NCI-H446 treated with DMSO at 0.1 percent for 48 hours (cell line): Measurements from ENCODE around the gene ERCC6L2.

ENCODE experiments used
- DNase-seq: peaks from one replicate; lab custom pipeline; 2025; lab: John Stamatoyannopoulos, UW

Gene ERCC6L2

DNA sequence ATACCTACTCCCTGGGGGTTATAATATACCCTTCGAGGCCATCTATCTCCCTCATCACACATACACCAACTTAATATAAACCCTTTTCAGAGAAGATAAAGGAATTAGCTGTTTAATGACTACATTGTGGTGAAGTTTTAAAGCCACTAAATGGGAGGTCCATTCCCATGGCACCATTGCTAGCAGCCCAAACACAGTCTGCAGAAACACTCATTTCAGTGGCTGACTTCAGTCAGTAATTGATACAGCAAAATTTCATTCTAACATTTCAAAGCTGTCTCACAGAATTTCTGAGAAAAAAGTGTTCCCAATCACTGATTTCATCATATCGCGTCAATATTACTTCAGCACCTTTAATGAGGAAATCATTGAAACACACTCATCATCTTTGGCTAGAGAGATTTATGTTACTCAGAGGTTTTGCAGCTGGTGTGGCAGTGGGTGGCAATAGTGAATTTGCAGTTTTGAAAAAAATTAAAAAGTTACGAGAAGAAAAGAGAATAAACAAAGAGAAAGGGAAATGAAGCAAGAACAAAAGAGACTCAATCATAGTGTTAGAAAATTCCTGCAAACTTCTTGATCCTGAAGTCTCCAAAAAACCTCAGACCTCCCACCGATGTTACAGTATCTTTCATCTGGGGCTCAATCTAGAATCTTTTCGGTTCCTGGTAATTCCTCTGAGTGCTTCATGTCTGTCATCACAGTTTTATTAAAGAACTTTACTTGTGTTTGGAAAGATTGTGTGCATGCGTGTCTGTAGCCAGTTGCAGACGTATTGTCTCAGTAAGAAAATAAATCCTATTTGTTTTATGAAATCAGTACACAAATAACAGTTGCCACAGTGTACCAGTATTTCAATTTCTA, 105.0 kb downstream of the ERCC6L2 start:
- no peak for DNase-seq

DNA sequence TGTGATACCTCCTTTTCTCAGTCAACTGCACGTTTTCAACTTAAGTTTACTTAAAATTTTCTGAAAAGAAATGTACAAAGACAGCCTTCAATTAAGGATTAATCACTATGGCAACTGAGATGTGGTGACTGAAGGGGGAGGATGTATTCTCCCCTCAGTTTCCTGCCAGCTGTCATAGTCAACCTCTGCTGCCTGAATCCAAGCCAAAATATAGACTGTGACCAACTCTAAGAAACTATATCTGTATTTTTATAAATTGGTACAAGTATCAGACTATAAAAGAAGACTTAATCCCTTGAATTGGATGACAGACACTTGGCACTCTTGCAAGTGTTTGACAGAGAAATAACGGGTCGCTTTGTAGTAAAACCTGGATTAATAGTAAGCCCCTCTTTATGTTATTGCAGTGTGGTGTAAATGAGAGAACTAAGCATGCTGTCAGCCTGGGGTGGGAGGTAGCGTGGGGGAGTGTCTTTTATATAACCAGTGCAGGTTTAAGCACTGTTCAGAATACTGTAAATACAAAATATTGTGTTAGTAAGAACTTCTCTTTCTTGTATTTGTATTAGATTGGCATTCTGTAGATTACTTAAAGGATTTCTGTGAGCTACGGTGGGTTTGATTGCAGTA, 106.4 kb downstream of the ERCC6L2 start:
- no peak for DNase-seq

DNA sequence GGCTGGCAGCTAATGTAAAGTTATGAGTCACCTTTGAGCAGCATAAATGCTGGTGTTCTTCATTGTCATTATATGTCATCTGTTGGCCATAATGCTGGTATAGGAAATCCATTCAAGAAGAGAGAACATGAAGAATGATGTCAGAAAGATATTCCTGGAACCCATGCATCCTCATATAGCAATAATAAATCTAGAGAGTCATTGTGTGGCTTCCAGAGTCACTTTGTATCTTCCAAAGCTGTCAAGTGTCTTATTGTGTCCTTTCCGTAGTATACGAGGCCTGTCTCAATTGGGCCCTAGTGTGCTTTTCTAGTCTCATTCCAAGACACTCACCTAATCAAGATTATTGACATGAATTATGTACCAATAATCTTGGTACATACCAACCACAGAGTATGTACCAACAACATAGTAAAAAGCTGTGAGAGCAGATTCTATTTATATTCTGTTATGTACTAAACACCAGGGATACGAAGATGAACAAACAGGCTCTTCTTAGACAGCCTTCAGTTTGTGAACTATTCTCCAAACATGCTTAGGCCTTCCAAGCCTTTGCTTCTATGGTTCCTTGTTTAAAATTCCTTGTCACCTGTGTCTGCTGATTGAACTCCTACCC, 110.1 kb downstream of the ERCC6L2 start:
- no peak for DNase-seq

DNA sequence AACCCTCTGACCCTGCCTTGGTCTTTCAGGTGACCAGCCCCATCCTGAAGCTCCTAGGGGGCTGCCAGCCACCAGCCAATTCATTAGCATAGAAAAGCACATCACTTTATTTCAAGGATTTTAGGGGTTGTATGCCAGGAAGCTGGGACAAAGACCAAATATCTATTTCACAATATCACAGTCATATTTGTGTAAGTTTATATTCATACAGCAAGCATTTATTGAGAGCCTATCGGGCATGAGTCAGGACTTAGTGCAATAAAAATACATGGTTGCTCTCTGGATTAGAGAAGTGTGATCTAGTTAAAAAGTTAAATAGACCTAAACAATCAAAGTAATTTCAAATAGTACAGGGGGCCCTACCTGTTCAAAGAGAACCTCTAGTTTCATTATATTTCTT, 113.8 kb downstream of the ERCC6L2 start:
- no peak for DNase-seq

DNA sequence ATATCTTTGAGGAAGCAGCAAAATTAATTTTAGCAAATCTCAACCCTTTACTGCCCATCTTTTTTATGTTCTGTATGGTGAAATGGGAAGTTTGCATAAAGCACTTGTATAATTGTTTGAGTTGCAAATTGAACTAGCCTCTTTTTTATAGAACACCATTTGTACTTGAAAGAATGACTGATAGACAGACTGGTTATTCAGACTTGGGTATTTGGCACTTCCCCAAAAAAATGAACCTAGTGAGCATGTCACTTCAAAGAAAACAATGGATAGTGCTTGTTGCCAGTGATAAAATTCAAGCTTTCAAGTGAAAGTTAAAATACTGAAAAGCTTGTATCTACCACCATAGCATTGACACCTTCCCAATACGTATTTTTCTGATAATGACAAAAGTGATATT, 115.8 kb downstream of the ERCC6L2 start:
- DNase-seq, result no peak

DNA sequence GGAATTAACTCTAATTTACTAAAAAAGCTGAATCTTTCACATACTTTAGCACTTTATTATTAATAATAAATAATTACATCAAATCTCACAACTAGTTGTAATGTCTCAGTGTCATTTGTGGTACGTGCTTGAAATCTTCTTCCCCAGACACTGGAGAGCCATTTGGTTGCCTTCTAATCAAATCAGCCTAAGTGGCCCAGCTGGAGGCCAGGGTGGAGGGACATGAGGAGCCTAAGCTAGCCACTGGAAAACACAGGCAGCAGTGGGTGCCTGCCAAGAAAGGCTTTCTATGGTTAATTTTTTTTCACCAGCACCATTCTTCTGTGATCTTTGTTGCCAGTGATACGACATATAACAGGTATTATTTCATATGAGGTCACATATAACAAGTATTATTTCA, 117.0 kb downstream of the ERCC6L2 start:
- DNase-seq, result no peak

DNA sequence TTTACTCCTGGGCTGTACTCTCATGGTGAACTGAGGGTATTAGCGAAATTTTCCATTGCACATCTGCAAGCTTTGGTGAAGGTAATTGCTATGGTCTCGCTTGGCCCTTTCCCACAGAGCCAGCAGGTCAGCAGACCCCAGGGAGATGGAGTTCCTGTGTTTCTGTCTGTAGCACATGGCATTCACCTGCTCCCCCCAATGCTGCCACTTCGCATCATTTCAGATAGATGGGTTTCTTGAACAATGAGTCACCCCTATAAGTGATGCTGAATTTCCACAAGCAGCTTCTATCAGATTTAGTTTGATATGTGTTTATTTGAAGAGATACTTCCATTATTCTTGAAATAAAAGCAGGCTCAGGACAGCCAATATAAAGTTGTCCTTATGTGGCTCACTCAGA, 117.8 kb downstream of the ERCC6L2 start:
- no peak for DNase-seq

DNA sequence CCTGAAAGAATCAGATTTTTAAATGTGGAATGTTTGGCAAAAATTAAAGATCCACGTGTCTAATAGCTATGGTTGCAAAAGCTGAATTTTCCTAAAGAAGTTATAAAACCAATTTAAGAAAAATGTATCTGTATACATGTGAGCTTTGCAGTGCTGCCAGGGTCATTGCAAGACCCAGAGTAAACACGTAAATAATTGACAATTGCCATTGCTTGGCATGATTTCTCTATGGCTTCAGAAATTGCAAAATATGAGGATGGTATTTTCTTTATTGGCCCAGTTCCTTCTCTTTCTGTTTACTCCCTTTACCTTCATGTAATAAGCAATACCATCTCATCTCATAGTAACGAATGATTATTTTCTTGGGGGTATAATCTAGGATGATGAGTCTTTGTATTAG, 123.9 kb downstream of the ERCC6L2 start:
- no peak for DNase-seq

DNA sequence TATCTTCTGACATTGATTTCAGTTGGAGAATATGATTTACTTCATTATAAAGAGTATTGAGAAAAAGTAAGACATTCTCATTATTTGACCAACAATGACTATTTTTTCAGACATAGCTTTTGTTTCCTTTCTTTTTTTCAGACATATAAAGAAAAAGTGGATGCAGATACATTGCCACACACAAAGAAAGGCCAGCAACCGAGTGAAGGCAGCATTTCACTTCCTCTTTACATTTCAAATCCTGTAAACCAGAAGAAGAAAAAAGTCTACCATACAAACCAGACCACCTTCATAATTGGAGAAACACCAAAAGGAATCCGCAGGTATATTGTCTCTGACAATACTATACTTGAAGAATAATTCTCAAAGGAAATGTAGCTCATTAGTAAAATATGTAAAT, 128.9 kb downstream of the ERCC6L2 start:
- no peak for DNase-seq

DNA sequence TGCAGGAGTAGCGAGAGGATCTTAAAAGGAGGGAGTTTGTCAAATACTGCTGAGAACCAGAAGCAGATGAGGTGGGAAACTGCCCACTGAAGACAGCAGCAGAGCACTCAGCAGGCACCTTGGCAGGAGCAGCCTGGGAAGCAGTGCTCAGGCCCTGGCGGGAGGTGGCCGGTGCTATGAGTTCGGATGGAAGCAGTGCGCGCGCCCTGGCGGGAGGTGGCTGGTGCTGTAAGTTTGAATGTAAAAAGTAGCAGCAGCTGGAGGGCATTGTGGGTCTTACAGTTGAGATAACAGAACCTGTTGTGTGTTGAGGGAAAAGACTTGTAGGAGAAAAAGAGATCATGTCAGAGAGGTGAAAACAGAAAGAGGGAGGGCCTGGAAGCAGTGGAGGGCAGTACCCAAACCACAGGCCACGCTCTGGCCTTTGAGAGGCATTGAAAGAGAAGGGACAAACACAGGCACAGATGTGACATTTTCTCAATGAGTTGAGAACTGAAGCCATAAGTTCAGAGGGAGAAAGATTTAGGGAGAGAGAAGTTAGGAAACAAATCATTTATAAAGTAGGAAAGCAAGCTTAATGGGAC, 130.9 kb downstream of the ERCC6L2 start:
- DNase-seq, result no peak

DNA sequence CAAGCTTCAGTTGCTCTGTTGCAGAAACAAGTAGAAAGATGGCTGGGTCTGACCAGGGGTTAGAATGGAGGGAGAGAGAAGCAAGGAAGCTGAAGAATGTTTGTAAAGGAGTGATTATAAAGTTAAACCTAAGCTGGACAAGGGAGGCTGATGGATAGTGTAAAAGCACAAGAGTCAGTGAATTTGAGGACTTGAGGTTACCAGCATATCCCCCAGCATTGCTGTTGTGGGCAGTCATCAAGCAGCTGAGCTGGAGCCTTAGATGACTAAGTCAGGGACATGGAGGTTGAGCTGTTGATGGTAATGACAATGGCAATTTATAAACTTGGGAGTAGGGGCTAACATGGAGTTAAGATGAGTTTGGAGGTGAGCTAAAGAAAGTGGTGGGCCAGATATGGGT, 131.5 kb downstream of the ERCC6L2 start:
- no peak for DNase-seq

DNA sequence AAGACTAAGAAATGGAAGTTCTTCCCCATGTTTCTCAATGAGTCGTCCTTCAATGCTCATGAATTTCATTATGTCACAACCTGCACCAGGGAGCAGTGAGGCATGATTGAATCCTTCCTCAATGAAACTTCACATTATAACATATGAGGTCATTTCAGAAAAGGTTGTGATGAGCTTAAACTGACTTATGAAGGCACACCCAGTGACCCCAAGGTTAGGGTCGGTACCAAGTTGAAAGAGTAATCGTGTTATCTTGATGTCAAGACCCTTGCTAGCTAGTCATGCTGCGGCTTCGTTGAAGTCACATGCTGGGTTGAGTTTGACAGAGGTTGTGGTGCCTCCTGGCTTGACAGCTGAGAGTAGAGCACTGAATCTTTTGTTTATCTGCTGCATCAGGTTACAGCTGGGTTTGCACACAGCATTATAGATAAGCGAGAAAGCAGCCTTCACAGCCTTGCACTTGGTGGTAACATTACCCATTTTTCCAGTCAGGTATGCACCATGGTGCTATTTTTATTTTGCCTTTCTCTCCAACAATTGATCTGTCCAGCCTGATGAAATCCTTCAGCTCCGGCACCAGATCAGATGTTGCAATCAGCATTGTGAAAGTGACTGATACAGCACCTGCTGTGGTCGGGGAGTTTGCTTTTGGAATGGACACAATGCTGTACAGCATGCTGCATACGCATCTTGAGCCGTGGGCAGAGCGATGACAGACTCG, 133.2 kb downstream of the ERCC6L2 start:
- no peak for DNase-seq

DNA sequence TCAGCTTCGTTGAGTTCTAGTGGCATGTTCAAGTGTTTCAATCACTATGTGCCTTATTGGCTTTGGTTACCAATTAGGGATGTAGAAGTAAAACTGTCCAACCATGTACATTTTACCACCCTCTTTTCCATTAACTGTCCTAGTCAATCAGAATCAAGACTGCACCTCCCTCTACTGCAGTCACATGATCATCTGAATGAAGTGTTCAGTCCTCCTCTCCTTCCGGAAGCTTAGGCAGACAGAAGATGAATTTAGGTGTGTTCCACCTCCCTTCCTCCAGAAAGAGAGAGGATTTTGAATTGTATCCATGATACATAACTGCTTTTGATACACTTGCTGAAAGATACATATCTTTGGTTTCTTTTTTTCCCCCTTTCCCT, 133.7 kb downstream of the ERCC6L2 start:
- no peak for DNase-seq

DNA sequence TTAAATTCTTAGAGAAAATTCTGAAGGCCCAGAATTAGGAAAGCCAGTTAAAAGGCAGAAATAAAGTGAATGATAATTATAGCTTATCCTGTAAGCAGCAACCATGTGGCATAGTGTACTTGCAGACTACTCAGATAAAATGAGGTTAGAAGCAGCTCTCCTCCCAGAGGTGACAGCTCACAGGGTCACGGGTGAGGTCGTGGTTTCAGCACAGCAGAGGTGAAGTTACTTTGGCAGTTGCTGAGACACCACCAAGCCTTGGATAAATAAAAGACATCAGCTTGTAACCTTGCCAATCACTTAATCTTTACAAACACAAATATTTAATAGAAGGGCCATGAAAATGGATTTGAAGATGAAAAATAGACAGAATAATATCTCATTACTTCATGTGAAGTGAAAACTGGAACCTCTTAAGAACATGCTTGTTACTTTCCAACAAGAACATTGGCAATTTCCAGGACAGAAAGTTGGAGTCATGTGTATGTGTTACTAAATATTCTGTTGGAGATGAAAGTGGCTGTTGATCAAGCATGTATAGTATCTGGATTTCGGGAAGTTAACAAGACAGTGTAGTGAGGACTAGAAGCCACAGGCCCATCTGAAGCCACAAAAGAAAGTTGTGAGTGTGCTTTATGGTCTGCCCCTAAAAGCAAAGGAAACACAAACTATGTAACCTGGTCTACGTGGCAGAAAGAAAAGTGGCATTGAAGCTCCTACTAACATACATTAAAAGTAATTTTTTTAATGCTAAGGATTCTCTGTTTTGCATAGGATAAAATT, 134.4 kb downstream of the ERCC6L2 start:
- no peak for DNase-seq

DNA sequence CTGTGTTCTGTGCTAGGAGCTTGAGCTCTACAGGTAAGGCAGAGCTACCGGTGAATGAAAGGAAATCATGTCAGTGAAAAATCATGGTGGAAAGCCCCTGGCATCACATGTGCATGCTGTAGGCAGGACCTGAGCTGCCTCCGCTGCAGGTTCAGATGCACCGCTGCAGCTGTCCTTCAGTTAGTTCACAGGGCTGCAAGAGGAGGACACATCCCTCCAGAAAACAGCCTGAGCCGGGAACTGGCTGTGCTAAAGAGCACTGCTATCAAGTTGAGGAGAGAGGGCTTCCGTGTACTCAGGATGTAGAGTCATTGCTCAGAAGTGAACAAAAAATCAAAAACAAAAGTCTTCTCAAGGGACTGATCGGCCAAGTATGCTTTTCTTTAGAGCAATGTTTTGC, 138.6 kb downstream of the ERCC6L2 start:
- no peak for DNase-seq

DNA sequence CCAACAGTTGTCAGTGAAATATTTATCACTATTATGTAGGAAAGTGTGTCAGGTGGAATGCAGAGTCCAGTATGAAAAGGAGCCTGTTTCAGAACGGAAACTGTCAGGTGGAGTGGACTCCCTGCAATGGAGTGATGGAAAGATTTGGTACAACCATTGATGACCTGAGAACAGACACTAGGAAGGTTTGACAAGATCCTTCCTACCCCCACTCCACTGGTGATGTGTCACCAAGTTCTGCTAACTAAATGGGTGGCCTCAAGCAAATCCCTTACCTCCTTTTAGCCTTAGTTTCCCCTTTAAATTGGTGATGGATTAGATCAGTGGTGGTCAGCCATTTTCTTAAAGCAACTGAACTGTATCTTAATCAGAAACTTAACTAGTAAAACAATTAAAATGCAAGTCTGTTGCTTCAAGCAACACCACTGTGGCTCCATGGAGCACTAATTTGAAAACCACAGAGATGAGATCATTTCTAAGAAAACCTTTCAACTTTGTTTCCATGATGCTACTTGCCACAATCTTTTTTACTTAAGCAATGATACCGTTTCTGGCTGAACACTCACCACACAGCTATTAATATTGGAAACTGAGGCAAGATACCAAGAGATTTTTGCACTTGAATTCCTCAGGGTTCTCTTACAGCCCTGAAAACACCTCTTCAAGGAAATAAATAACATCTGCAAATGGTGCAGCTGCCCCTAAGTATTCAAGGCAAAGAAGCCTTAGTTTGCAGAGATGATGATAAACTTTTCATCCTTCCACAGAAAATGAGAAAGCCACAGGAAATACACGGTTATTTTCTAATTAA, 140.6 kb downstream of the ERCC6L2 start:
- no peak for DNase-seq
